Heart right ventricle (tissue), 16 donors: ENCODE measurements around the gene UNKL. TPM values are rescaled to one million over a fixed set of nuclear protein-coding genes. Genes with fewer than 3 reads are reported as not detected.

Experiments
- ATAC-seq, 8 donors: fragments of 200-7000 bp; cut with Tn5 transposase; one replicate each; pipeline ENCODE4 v1.9.1; 2020; ENCODE audit warnings: mild to moderate bottlenecking in 8 of 8, moderate library complexity in 8 of 8, moderate number of reproducible peaks in 1 of 8
- DNase-seq, 2 donors: peaks; one replicate each; pipeline ENCODE4 v3.0.0-alpha.2; 2020
- H3K27ac ChIP-seq, 10 donors: fragments of 200-600 bp; sonication (generic) in 2 of 10; one replicate each; pipeline versions ENCODE4 v1.5.0 to v1.8.0; 2020 to 2022; ENCODE audit warnings: mild to moderate bottlenecking in 3 of 10
- H3K27me3 ChIP-seq, 7 donors: fragments of 200-600 bp; one replicate each; pipeline ENCODE4 v1.8.0; 2021 to 2022; ENCODE audit warnings: mild to moderate bottlenecking in 2 of 7
- H3K36me3 ChIP-seq, 9 donors: fragments of 200-600 bp; sonication (generic) in 1 of 9; one replicate each; pipeline versions ENCODE4 v1.5.0 to v1.8.0; 2020 to 2022; ENCODE audit warnings: mild to moderate bottlenecking in 2 of 9
- H3K4me1 ChIP-seq, 9 donors: fragments of 200-600 bp; sonication (generic) in 1 of 9; one replicate each; pipeline versions ENCODE4 v1.5.0 to v1.8.0; 2020 to 2022; ENCODE audit warnings: mild to moderate bottlenecking in 4 of 9
- H3K4me3 ChIP-seq, 10 donors: fragments of 200-600 bp; sonication (generic) in 2 of 10; one replicate each; pipeline versions ENCODE4 v1.5.0 to v1.8.0; 2020 to 2022; ENCODE audit warnings: mild to moderate bottlenecking in 7 of 10, moderate library complexity in 2 of 10
- H3K9me3 ChIP-seq, 11 donors: fragments of 200-600 bp in 10 of 11; sonication (generic) in 2 of 11; one replicate each; pipeline versions ENCODE4 v1.5.0 to v1.8.0; 2013 to 2022; ENCODE audit warnings: mild to moderate bottlenecking in 2 of 11, control low read depth in 1 of 11, moderate library complexity in 1 of 11
- WGBS, 2 donors: extraction: QIAGEN DNeasy Blood & Tissue Kit; methylation state at CpG; one replicate each; pipeline ENCODE4 v1.1.7; 2013; ENCODE audit warnings: inconsistent platforms in 1 of 2; 5-methylcytosine and 5-hydroxymethylcytosine counted together
- intact Hi-C, 10 donors: fragments of 100-400 bp; cut with DNase I; formaldehyde crosslinking; loops; one replicate each; pipeline versions ENCODE4 v1.11.1 to v1.14.2; 2022
- polyA plus RNA-seq, 2 donors: library from polyadenylated mRNA; stranded (reverse); fragments of 200-250 nt; gene quantifications; one replicate each; pipeline ENCODE4 v1.2.3, GENCODE V29; 2013
- total RNA-seq, 10 donors: library from RNA; stranded (reverse); fragmentation: NEBNext Ultra II Directional in 3 of 10; extraction: Animal tissue kit (Norgen Biotek cat#: 25700) in 3 of 10; gene quantifications; one replicate each; pipeline versions ENCODE4 v1.2.1 to v1.2.4, GENCODE V29; 2021 to 2023
- TF ChIP-seq, protein P1 (sequence below), 9 donors: fragments of 200-600 bp; sonication (generic) in 2 of 9; IDR thresholded peaks; one replicate each; pipeline versions ENCODE4 v1.5.0 to v1.8.0; 2021 to 2022; ENCODE audit warnings: antibody characterized with exemption in 9 of 9, mild to moderate bottlenecking in 5 of 9, moderate library complexity in 1 of 9
- donor health status: Arrhythmogenic right ventricular cardiomyopathy.
- donor health status: ischemic (EF 13 %, LVEDD 7.1; RV severe dilation, severe dysfunction).
- donor health status: healthy with polysubstance abuse.
- donor health status: DM: no; HTN: yes; CAD: no.
- donor health status: DM: no; HTN: no; CAD: no.
- donor health status: ischemic (EF 25% LVEDD 6.9; RV normal size, moderate dysfunction).
- donor health status: ischemic (EF 25% LVEDD 5.7; RV mildly dilated, moderate dysfunction).
- donor health status: healthy.
- donor health status: DM: yes; HTN: yes; CAD: no.
- donor health status: Ischemic cardiomyopathy.
- donor health status: ischemic (EF 35%, LVEDD 5.7; RV mildly dilated, moderate dysfunction).
- donor health status: nonischemic (EF 11% LVEDD 7.7; RV severe dilation, severe dysfunction).
- donor health status: DM: yes; HTN: yes; CAD: no.
- donor health status: PGD.
- donor health status: ischemic (EF 29% LVEDD 5.4; RV normal size, mild dysfunction).
- donor health status: nonischemic (EF 23%, LVEDD 6.1; RV moderate dilation, normal function).

UNKL gene
- total and polyA plus RNA-seq, 12 donors, result 3.3 to 20.4 (median 11.4) TPM

DNA sequence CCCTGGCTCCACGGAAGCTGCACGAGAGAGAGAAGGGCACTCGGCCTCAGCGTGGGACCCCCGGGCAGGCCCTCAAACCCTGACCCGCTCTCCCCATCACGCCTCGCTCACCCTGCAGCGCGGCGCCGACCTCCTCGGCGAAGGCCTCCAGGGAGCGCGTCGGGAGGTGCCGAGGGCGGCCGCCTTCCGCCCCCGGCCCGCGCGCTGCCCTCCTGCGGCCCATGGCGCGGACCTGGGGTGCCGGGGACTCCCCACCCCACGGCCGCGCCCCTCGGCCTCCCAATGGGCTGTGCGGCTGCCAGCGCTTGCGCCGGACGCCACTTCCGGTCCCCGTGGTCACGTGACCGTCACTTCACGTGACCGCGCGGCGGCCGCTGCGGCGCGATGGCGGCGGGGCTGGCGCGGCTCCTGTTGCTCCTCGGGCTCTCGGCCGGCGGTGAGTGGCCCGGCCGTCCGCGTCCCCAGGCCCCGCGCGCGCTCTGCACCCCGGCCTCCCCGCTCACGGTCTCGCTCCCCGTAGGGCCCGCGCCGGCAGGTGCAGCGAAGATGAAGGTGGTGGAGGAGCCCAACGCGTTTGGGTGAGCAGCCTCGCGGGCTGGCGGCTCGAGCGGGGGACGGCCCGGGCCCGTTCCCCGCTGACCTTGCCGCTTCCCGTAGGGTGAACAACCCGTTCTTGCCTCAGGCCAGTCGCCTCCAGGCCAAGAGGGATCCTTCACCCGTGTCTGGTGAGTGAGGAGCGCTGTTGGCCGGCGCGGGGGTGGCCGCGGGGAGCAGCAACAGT, 62.7 kb downstream of the UNKL start, which contains the start of the genes GNPTG and TSR3:
TSS of gene GNPTG (plus strand) at position 350 of the 781 bp plus-strand sequence. CDS start at position 385, 35 bp downstream.
TSS of gene TSR3 (minus strand) at position 297 of the 781 bp plus-strand sequence. CDS start at position 223, 74 bp downstream.
- ATAC-seq (peak; percentile 65 to 91 (median 82)), DNase-seq (peak; percentile 82 to 90)
- H3K4me1 ChIP-seq, result peaks cover 11 to 40% (median 32%) of the 10 kb centered on the region in 9 donors
- intact Hi-C loops, result loop anchor here in 2 of 10 donors (5.0 kb wide), 2 partner anchors 39 to 44 kb away; partner anchors contain the start of gene UBE2I (in 1 of the 2)
- peak within 1 kb of the TSS in 9 of 10 donors; percentile 69 to 90 (median 83) for H3K27ac ChIP-seq
- H3K27me3 ChIP-seq, result no peaks in the 10 kb centered on the region
- 0% methylated on average over 84 to 98 of the region's 98 CpGs for WGBS, 2 donors
- peak within 1 kb of the TSS; percentile 68 to 99 (median 97) for H3K4me3 ChIP-seq
- H3K9me3 ChIP-seq, result no peaks in the 10 kb centered on the region
- TF ChIP-seq, protein P1, sequence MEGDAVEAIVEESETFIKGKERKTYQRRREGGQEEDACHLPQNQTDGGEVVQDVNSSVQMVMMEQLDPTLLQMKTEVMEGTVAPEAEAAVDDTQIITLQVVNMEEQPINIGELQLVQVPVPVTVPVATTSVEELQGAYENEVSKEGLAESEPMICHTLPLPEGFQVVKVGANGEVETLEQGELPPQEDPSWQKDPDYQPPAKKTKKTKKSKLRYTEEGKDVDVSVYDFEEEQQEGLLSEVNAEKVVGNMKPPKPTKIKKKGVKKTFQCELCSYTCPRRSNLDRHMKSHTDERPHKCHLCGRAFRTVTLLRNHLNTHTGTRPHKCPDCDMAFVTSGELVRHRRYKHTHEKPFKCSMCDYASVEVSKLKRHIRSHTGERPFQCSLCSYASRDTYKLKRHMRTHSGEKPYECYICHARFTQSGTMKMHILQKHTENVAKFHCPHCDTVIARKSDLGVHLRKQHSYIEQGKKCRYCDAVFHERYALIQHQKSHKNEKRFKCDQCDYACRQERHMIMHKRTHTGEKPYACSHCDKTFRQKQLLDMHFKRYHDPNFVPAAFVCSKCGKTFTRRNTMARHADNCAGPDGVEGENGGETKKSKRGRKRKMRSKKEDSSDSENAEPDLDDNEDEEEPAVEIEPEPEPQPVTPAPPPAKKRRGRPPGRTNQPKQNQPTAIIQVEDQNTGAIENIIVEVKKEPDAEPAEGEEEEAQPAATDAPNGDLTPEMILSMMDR (IDR thresholded peaks at IDR 0.05), result no peak
- H3K36me3 ChIP-seq, result peaks cover 0 to 38% (median 14%) of the 10 kb centered on the region in 9 donors

DNA sequence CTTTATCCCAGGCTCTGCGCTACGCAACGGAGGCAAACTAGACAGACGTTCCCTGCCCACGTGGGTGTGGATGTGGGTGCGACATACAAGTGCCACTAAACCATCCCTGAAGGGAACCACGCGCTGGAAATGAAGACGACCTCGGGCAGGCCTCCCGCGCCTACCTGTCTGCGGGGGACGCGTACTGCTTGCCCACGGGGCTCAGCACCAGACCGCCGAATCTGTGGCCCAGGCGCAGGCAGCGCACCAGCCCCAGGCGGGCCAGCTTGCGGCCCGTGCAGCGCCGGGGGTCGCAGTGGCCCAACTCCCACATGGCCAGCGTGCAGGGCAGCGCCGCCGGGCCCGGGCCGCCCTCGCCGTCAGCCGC, 63.3 kb downstream of the UNKL start:
- H3K9me3 ChIP-seq, result no peaks in the 10 kb centered on the region
- no peaks in the 10 kb centered on the region for H3K27me3 ChIP-seq
- peak overlapping the region; percentile 68 to 99 (median 97) for H3K4me3 ChIP-seq
- intact Hi-C loops, result loop anchor here in 2 of 10 donors (5.0 kb wide), 2 partner anchors 39 to 44 kb away; partner anchors contain the start of gene UBE2I (in 1 of the 2)
- no peak for DNase-seq
- TF ChIP-seq, protein P1 (IDR thresholded peaks at IDR 0.05), result no peak
- peak overlapping the region in 9 of 10 donors; percentile 69 to 90 (median 83) for H3K27ac ChIP-seq
- H3K36me3 ChIP-seq, result peaks cover 0 to 39% (median 14%) of the 10 kb centered on the region in 9 donors
- peaks cover 11 to 40% (median 32%) of the 10 kb centered on the region in 9 donors for H3K4me1 ChIP-seq
- 0 to 1% methylated on average over 33 to 35 of the region's 35 CpGs for WGBS, 2 donors
- peak in 1 of 8 donors; percentile 19 for ATAC-seq

DNA sequence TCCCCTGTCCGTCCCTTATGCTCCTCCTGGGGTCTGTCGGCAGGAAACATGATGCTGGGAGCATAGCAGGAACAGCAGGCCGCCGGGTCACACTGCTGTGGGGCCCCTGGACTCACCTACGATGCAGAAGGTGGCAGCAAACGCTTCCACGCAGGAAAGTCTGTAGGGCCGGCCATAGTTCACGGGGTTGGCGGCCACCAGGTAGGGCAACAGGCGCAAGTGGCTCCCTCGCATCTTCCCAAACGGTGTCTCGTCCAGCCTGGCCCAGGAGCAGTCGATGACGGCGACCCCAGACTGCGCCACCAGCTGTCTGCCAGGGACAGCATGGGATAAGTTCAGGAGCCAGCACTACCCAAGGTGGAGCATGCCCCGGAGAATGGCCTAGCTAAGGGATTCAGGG, 63.8 kb downstream of the UNKL start:
- Histone ChIP-seq H3K4me1 (peaks cover 11 to 37% (median 32%) of the 10 kb centered on the region in 9 donors), H3K27ac (peak overlapping the region in 1 of 10 donors; percentile 85), H3K27me3 (no peaks in the 10 kb centered on the region), H3K36me3 (peaks cover 0 to 39% (median 14%) of the 10 kb centered on the region in 9 donors), H3K4me3 (peak overlapping the region; percentile 68 to 99 (median 97)), H3K9me3 (no peaks in the 10 kb centered on the region)
- TF ChIP-seq, protein P1 (IDR thresholded peaks at IDR 0.05), result no peak
- 83 to 84% methylated on average over 19 of the region's 19 CpGs for WGBS, 2 donors
- DNase-seq (no peak), ATAC-seq (no peak)
- intact Hi-C loops, result loop anchor here in 2 of 10 donors (5.0 kb wide), 2 partner anchors 38 to 43 kb away; partner anchors contain the start of gene UBE2I (in 1 of the 2)

DNA sequence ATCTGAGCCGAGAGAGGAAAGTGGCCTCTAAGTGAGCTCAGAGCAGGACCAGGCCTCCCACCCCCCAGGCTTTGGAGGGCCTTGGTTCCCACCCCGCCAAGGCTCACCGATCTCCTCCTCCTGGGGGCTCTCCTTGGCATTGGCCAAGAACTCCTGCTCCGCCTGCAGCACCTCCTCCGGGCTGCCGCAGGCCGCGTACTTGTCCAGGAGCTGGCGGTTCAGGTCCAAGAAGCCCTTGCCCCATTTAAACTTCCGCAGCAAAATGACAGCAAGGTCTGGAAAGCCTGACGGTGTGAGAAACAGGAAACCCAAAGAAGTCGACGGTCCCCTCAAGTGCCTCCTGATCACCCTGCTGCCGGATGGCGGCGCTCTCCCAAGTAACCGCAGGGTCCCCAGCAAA, 64.6 kb downstream of the UNKL start:
- Histone ChIP-seq H3K9me3 (no peaks in the 10 kb centered on the region), H3K4me1 (peaks cover 11 to 37% (median 32%) of the 10 kb centered on the region in 9 donors), H3K4me3 (no peak overlapping the region), H3K36me3 (peaks cover 0 to 39% (median 14%) of the 10 kb centered on the region in 9 donors), H3K27ac (no peak overlapping the region), H3K27me3 (no peaks in the 10 kb centered on the region)
- 94 to 95% methylated on average over 17 of the region's 17 CpGs for WGBS, 2 donors
- intact Hi-C loops, result loop anchor here in 2 of 10 donors (5.0 to 10.0 kb wide), 3 partner anchors 38 to 55 kb away; partner anchors contain the start of gene UBE2I (in 1 of the 2)
- TF ChIP-seq, protein P1 (IDR thresholded peaks at IDR 0.05), result no peak
- no peak for DNase-seq
- ATAC-seq, result no peak
